Gastroesophageal sphincter (tissue), 4 donors: Measurements from ENCODE around the gene STT3A. TPM values are rescaled to one million over a fixed set of nuclear protein-coding genes. Genes with fewer than 3 reads are reported as not detected.

Experiments used
- ATAC-seq: fragments of 150-250 bp; one replicate; pipeline ENCODE4 v1.9.1; 2016; ENCODE audit warnings: mild to moderate bottlenecking, moderate library complexity
- H3K27ac ChIP-seq, 4 donors: fragments of 200-600 bp; sonication (generic) in 3 of 4; 1 replicate in 3 of 4; 2 replicates in 1 of 4; pipeline ENCODE4 v1.5.1; 2016 to 2019
- H3K27me3 ChIP-seq: fragments of 200-600 bp; sonication (generic); one replicate; pipeline ENCODE4 v1.5.1; 2019
- H3K36me3 ChIP-seq, 2 donors: fragments of 200-600 bp; sonication (generic); one replicate each; pipeline ENCODE4 v1.5.1; 2019; ENCODE audit warnings: control low read depth in 1 of 2
- H3K4me1 ChIP-seq, 3 donors: fragments of 200-600 bp; sonication (generic); 1 replicate in 2 of 3; 2 replicates in 1 of 3; pipeline ENCODE4 v1.5.1; 2016 to 2019; ENCODE audit warnings: control low read depth in 2 of 3
- H3K4me3 ChIP-seq, 2 donors: fragments of 200-600 bp; sonication (generic); one replicate each; pipeline ENCODE4 v1.5.1; 2019; ENCODE audit warnings: mild to moderate bottlenecking in 1 of 2, moderate library complexity in 1 of 2
- H3K9me3 ChIP-seq, 3 donors: fragments of 200-600 bp; sonication (generic); one replicate each; pipeline ENCODE4 v1.5.1; 2017 to 2019; ENCODE audit warnings: control low read depth in 2 of 3
- CTCF ChIP-seq, 4 experiments: fragments of 200-600 bp in 2 of 4; fragments of 450-650 bp in 2 of 4; sonication (generic) in 1 of 4; IDR thresholded peaks; one replicate each; pipeline ENCODE4 v1.5.1; 2017 to 2019; ENCODE audit warnings: antibody characterized with exemption in 4 of 4, mild to moderate bottlenecking in 2 of 4, moderate library complexity in 2 of 4
- EP300 ChIP-seq: sonication (generic); formaldehyde crosslinking; IDR thresholded peaks from one replicate; pipeline ENCODE4 v1.6.1; 2017; ENCODE audit warnings: antibody characterized with exemption, mild to moderate bottlenecking
- POLR2A ChIP-seq, 2 donors: fragments of 450-650 bp; IDR thresholded peaks; one replicate each; pipeline ENCODE4 v1.6.1; 2017; ENCODE audit warnings: antibody characterized with exemption in 2 of 2, mild to moderate bottlenecking in 2 of 2, moderate library complexity in 1 of 2
- POLR2AphosphoS5 ChIP-seq: sonication (generic); formaldehyde crosslinking; IDR thresholded peaks from one replicate; pipeline ENCODE4 v1.6.1; 2017; ENCODE audit warnings: antibody characterized with exemption
- WGBS, 2 donors: methylation state at CpG; one replicate each; pipeline ENCODE4 v1.1.5; 2018; ENCODE audit warnings: low coverage in 1 of 2; 5-methylcytosine and 5-hydroxymethylcytosine counted together
- total RNA-seq, 4 donors: library from RNA; depleted of rRNA; stranded (reverse); fragments of >200 nt; gene quantifications; one replicate each; pipeline ENCODE4 v1.1.0, GENCODE V29; 2016

STT3A gene
- total RNA-seq, 4 donors from 2014 or later, result 58.2 to 71.4 (median 60.9) TPM

- 100% methylated on average over 2 to 6 of the region's 11 CpGs for WGBS, 2 donors
- no peak overlapping the region for H3K27ac ChIP-seq
- TF ChIP-seq POLR2AphosphoS5 (no peak), POLR2A (IDR thresholded peaks at IDR 0.05) (no peak), CTCF (IDR thresholded peaks at IDR 0.05) (no peak), EP300 (no peak)
- ATAC-seq, result no peak
- no peaks in the 10 kb centered on the region for H3K4me1 ChIP-seq
- no peaks in the 10 kb centered on the region for H3K27me3 ChIP-seq
- H3K9me3 ChIP-seq, result no peaks in the 10 kb centered on the region
- no peak overlapping the region for H3K4me3 ChIP-seq
- H3K36me3 ChIP-seq, result peaks cover 0 to 71% of the 10 kb centered on the region in 2 donors
Measured at GRCh38 chr11:125583496-125583895, 9.2 kb upstream of the STT3A start.

DNA sequence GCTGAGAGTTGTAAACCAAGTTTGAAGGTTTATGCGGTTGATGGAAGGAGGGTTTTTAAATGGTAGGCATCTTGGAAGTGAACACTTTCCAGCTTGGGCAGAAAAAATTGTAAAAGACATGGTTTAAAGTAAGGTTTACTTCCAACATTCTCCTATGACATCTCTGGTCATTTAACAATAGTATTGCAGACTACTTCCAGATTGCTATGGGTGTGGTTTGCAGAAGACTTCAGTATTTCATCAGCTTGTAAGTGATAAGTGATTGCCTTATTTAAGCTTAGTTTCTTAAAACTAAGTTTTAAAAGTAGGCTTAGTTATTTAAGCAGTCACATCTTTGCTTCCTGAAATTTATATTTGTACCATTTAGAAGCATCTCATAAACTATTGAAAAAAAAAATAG, 7.2 kb upstream of the STT3A start:
- no peak overlapping the region for H3K4me3 ChIP-seq
- WGBS, 2 donors, result 88 to 100% methylated on average over 1 of the region's 1 CpG
- no peaks in the 10 kb centered on the region for H3K27me3 ChIP-seq
- ATAC-seq, result no peak
- peaks cover 0 to 51% of the 10 kb centered on the region in 2 donors for H3K36me3 ChIP-seq
- H3K27ac ChIP-seq, result no peak overlapping the region
- no peaks in the 10 kb centered on the region for H3K9me3 ChIP-seq
- TF ChIP-seq POLR2A (IDR thresholded peaks at IDR 0.05) (no peak), POLR2AphosphoS5 (no peak), CTCF (IDR thresholded peaks at IDR 0.05) (no peak), EP300 (no peak)
- no peaks in the 10 kb centered on the region for H3K4me1 ChIP-seq

DNA sequence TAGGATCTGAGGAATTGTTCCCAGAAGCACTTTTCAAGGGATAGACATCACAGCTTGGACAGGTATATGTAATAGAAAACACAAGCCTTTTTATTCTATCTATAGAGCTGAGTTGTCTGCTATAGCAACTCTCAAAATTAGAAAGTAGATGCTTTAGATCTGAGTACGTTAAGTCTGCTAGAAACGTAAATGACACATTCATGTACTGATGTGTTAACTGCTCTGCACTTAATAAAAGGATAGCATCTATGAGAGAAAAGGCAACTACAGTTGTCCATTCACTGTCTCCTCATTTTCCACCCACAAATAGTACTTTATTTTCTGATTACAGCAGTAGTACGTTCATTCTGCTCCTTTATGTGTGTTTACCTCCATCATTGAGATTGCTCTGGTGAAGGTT, 6.0 kb upstream of the STT3A start:
- 81 to 85% methylated on average over 3 of the region's 3 CpGs for WGBS, 2 donors
- no peaks in the 10 kb centered on the region for H3K9me3 ChIP-seq
- TF ChIP-seq POLR2AphosphoS5 (no peak), CTCF (IDR thresholded peaks at IDR 0.05) (no peak), EP300 (no peak), POLR2A (IDR thresholded peaks at IDR 0.05) (no peak)
- H3K27ac ChIP-seq, result no peak overlapping the region
- H3K27me3 ChIP-seq, result no peaks in the 10 kb centered on the region
- H3K4me3 ChIP-seq, result no peak overlapping the region
- H3K36me3 ChIP-seq, result peaks cover 0 to 40% of the 10 kb centered on the region in 2 donors
- ATAC-seq, result no peak
- H3K4me1 ChIP-seq, result peaks cover 0 to 9% (median 0%) of the 10 kb centered on the region in 3 donors

DNA sequence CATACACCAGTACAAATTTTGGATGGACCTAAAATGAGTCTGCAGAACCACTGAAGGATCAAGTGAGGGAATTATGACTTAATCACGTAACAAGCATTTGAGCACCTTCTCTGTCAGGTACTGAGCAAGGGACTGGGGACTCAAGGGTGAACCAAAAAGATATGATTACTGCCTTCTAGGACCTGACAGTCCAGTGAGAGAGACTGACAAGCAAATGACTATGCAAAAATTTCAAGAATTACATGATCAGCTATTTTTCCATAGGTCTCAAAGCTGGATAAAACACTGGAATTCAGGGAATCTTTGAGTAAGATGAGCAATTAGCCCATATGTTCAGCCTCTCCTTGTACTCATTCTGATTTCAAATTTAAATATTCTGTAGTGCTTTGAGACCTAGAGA, 5.2 kb upstream of the STT3A start:
- Histone ChIP-seq H3K4me3 (no peak overlapping the region), H3K4me1 (peaks cover 0 to 10% (median 0%) of the 10 kb centered on the region in 3 donors), H3K9me3 (no peaks in the 10 kb centered on the region), H3K27ac (no peak overlapping the region), H3K36me3 (peaks cover 0 to 31% of the 10 kb centered on the region in 2 donors), H3K27me3 (no peaks in the 10 kb centered on the region)
- 92% methylated on average over 1 of the region's 1 CpG for WGBS, 2 donors
- ATAC-seq, result no peak
- TF ChIP-seq POLR2AphosphoS5 (no peak), EP300 (no peak), POLR2A (IDR thresholded peaks at IDR 0.05) (no peak), CTCF (IDR thresholded peaks at IDR 0.05) (no peak)

DNA sequence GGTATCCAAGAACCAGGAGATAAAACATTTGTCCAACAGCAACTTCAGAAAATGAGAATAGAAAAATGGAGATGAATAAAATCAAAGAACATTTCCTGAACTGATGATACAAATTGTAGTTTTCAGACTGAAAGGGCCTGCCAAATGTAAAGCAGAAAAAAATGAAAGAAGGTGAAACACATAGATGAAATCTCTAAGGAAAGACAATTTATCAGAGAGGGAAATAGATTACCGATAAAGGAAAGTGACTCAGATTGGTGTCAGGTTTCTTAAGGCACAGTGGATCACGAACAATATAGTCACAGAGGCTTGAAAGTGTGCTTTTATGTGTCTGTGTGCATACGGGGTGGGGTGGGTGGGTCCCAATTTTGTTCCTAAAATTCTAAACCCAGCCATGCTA, 4.1 kb upstream of the STT3A start:
- 29 to 64% methylated on average over 3 of the region's 3 CpGs for whole genome bisulfite sequencing, 2 donors
- Histone ChIP-seq H3K36me3 (peaks cover 0 to 21% of the 10 kb centered on the region in 2 donors), H3K27ac (no peak overlapping the region), H3K9me3 (no peaks in the 10 kb centered on the region), H3K4me3 (no peak overlapping the region), H3K4me1 (peaks cover 0 to 14% (median 0%) of the 10 kb centered on the region in 3 donors), H3K27me3 (no peaks in the 10 kb centered on the region)
- TF ChIP-seq CTCF (IDR thresholded peaks at IDR 0.05), result no peak
- TF ChIP-seq POLR2A (IDR thresholded peaks at IDR 0.05), result no peak
- no peak for TF ChIP-seq POLR2AphosphoS5
- TF ChIP-seq EP300, result no peak
- no peak for ATAC-seq
